Loucy (cell line): ENCODE results near the gene ZNF782.

ENCODE experiments used
- H2AFZ ChIP-seq: fragments of 200-600 bp; sonication (generic); 2 replicates; pipeline ENCODE4 v1.6.0; 2016; ENCODE audit warnings: antibody characterized with exemption, mild to moderate bottlenecking, low read length, moderate library complexity
- H3F3A ChIP-seq: fragments of 200-600 bp; 2 replicates; pipeline ENCODE4 v1.6.0; 2016; ENCODE audit warnings: antibody characterized with exemption, low read depth, mild to moderate bottlenecking
- H3K27me3 ChIP-seq: fragments of 200-600 bp; sonication (generic); 2 replicates; pipeline ENCODE4 v1.6.1; 2014; ENCODE audit warnings: low read length, mild to moderate bottlenecking; ENCODE audit not compliant: insufficient read depth, poor library complexity, severe bottlenecking
- H3K36me3 ChIP-seq: fragments of 200-600 bp; sonication (generic); 2 replicates; pipeline ENCODE4 v1.6.1; 2016; ENCODE audit warnings: low read length; ENCODE audit not compliant: insufficient read depth
- H3K4me1 ChIP-seq: fragments of 200-600 bp; sonication (generic); 2 replicates; pipeline ENCODE4 v1.5.1; 2014; ENCODE audit warnings: low read length, mild to moderate bottlenecking; ENCODE audit not compliant: insufficient read depth, poor library complexity, severe bottlenecking
- H3K4me2 ChIP-seq: fragments of 200-600 bp; sonication (generic); 2 replicates; pipeline ENCODE4 v1.6.0; 2014; ENCODE audit warnings: antibody characterized with exemption, low read length, low read depth, mild to moderate bottlenecking; ENCODE audit not compliant: poor library complexity, severe bottlenecking
- H3K4me3 ChIP-seq: fragments of 200-600 bp; sonication (generic); 2 replicates; pipeline ENCODE4 v1.5.1; 2014; ENCODE audit warnings: low read length, mild to moderate bottlenecking, mixed read lengths; ENCODE audit not compliant: poor library complexity, severe bottlenecking
- H3K79me2 ChIP-seq: fragments of 200-600 bp; sonication (generic); 2 replicates; pipeline ENCODE4 v1.6.1; 2014; ENCODE audit warnings: low read length; ENCODE audit not compliant: insufficient read depth
- H3K9ac ChIP-seq: fragments of 200-600 bp; sonication (generic); 2 replicates; pipeline ENCODE4 v1.6.0; 2014; ENCODE audit warnings: mild to moderate bottlenecking, low read depth, low read length, moderate library complexity; ENCODE audit not compliant: poor library complexity, severe bottlenecking
- H3K9me2 ChIP-seq: fragments of 200-600 bp; sonication (generic); replicated peaks from 2 replicates; pipeline ENCODE4 v1.6.1; 2016; ENCODE audit warnings: low read depth, low read length, mixed read lengths
- H3K9me3 ChIP-seq: fragments of 200-600 bp; sonication (generic); 2 replicates; pipeline ENCODE4 v1.6.1; 2014; ENCODE audit warnings: mild to moderate bottlenecking, antibody characterized with exemption, low read length, low read depth; ENCODE audit not compliant: insufficient read depth
- H4K20me1 ChIP-seq: fragments of 200-600 bp; sonication (generic); 2 replicates; pipeline ENCODE4 v1.6.0; 2014; ENCODE audit warnings: antibody characterized with exemption, low read length, mild to moderate bottlenecking; ENCODE audit not compliant: insufficient read depth, poor library complexity, severe bottlenecking
- CTCF ChIP-seq: fragments of 200-600 bp; sonication (generic); conservative IDR thresholded peaks from 2 replicates; pipeline ENCODE4 v1.5.1; 2014; ENCODE audit warnings: mild to moderate bottlenecking, antibody characterized with exemption, low read length
- EZH2phosphoT487 ChIP-seq: fragments of 200-600 bp; IDR thresholded peaks from 2 replicates; pipeline ENCODE4 v1.6.1; 2018; ENCODE audit warnings: antibody characterized with exemption, mild to moderate bottlenecking, moderate library complexity, borderline replicate concordance

Gene ZNF782

GRCh38 chr9:96888591-96888990, 34.3 kb upstream of the ZNF782 start:
- no peaks in the 10 kb centered on the region for H3K9me3 ChIP-seq
- no peak overlapping the region for H3K4me3 ChIP-seq
- H3F3A ChIP-seq = no peaks in the 10 kb centered on the region
- no peaks in the 10 kb centered on the region for H3K4me1 ChIP-seq
- H3K36me3 ChIP-seq = peaks cover 6% of the 10 kb centered on the region; the same call in 1 of the 2 replicates
- H3K9me2 ChIP-seq = no peaks in the 10 kb centered on the region
- no peaks in the 10 kb centered on the region for H3K79me2 ChIP-seq
- no peaks in the 10 kb centered on the region for H3K27me3 ChIP-seq
- H2AFZ ChIP-seq = no peak overlapping the region
- TF ChIP-seq CTCF = no peak
- no peak overlapping the region for H3K9ac ChIP-seq
- no peak overlapping the region for H3K4me2 ChIP-seq
- H4K20me1 ChIP-seq = no peaks in the 10 kb centered on the region

- TF ChIP-seq CTCF (no peak), EZH2phosphoT487 (no peak)
Observed at GRCh38 chr9:96885424-96885823, 31.1 kb upstream of the ZNF782 start.

GRCh38 chr9:96884443-96884842, 30.1 kb upstream of the ZNF782 start:
- Histone ChIP-seq H3K4me3 (no peak overlapping the region), H3F3A (no peaks in the 10 kb centered on the region), H3K4me1 (no peaks in the 10 kb centered on the region), H3K79me2 (no peaks in the 10 kb centered on the region), H3K9me2 (no peaks in the 10 kb centered on the region), H3K27me3 (no peaks in the 10 kb centered on the region), H3K4me2 (no peak overlapping the region), H3K9ac (no peak overlapping the region), H2AFZ (no peak overlapping the region), H3K36me3 (no peaks in the 10 kb centered on the region), H4K20me1 (no peaks in the 10 kb centered on the region), H3K9me3 (no peaks in the 10 kb centered on the region)
- no peak for TF ChIP-seq CTCF
- TF ChIP-seq EZH2phosphoT487 = no peak

More at GRCh38 chr9:96885424-96885823, 31.1 kb upstream of the ZNF782 start:
- no peaks in the 10 kb centered on the region for H4K20me1 ChIP-seq
- H3K9me3 ChIP-seq = no peaks in the 10 kb centered on the region
- H3F3A ChIP-seq = no peaks in the 10 kb centered on the region
- H3K79me2 ChIP-seq = no peaks in the 10 kb centered on the region
- H2AFZ ChIP-seq = no peak overlapping the region
- no peak overlapping the region for H3K4me2 ChIP-seq
- H3K27me3 ChIP-seq = no peaks in the 10 kb centered on the region
- no peaks in the 10 kb centered on the region for H3K9me2 ChIP-seq
- no peak overlapping the region for H3K4me3 ChIP-seq
- no peaks in the 10 kb centered on the region for H3K4me1 ChIP-seq
- H3K36me3 ChIP-seq = no peaks in the 10 kb centered on the region
- no peak overlapping the region for H3K9ac ChIP-seq
